ENCODE data around the gene POLD2. TPM values are rescaled to one million over a fixed set of nuclear protein-coding genes. Genes with fewer than 3 reads are reported as not detected.

POLD2 gene
- total RNA-seq, 2 experiments from 2014 or later, result 45.2 to 48.3 TPM

GRCh38 chr7:44141221-44141850 lies 18.0 kb upstream of the POLD2 start, which contains the start of gene MYL7:
MYL7 (minus strand) TSS chr7:44141332; CDS start chr7:44141305, 27 bp downstream.
- DNase-seq (no peak), ATAC-seq (ENCODE audit: poor library complexity) (no peak)
- TF ChIP-seq, protein P1, sequence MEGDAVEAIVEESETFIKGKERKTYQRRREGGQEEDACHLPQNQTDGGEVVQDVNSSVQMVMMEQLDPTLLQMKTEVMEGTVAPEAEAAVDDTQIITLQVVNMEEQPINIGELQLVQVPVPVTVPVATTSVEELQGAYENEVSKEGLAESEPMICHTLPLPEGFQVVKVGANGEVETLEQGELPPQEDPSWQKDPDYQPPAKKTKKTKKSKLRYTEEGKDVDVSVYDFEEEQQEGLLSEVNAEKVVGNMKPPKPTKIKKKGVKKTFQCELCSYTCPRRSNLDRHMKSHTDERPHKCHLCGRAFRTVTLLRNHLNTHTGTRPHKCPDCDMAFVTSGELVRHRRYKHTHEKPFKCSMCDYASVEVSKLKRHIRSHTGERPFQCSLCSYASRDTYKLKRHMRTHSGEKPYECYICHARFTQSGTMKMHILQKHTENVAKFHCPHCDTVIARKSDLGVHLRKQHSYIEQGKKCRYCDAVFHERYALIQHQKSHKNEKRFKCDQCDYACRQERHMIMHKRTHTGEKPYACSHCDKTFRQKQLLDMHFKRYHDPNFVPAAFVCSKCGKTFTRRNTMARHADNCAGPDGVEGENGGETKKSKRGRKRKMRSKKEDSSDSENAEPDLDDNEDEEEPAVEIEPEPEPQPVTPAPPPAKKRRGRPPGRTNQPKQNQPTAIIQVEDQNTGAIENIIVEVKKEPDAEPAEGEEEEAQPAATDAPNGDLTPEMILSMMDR (IDR thresholded peaks at IDR 0.05), result no peak
- POLR2A ChIA-PET, result no interaction called here
- Mint-ChIP-seq H3K4me1 (ENCODE audit: low read depth) (peaks cover 7% of the 10 kb centered on the region), H3K4me3 (no peak within 1 kb of the TSS), H3K9me3 (no peaks in the 10 kb centered on the region), H3K27ac (no peak within 1 kb of the TSS), H3K36me3 (ENCODE audit: low read depth) (no peaks in the 10 kb centered on the region), H3K27me3 (no peaks in the 10 kb centered on the region)
- H3K4me1 ChIP-seq (ENCODE audit: insufficient read depth, low read length), result peaks cover 14% of the 10 kb centered on the region
- H3K9me3 ChIP-seq (ENCODE audit: control insufficient read depth in 1 of 2, insufficient read depth in 1 of 2, low read length in 2 of 2), result peaks cover 0 to 16% of the 10 kb centered on the region in 2 experiments
- no peak within 1 kb of the TSS for H3K27ac ChIP-seq (ENCODE audit: low read depth in 1 of 2, low read length in 2 of 2)
- no peak within 1 kb of the TSS for H3K4me3 ChIP-seq (ENCODE audit: low read length)
- no peaks in the 10 kb centered on the region for H3K36me3 ChIP-seq (ENCODE audit: insufficient read depth, low read length)
- peaks cover 0 to 8% of the 10 kb centered on the region in 2 experiments for H3K27me3 ChIP-seq (ENCODE audit: control insufficient read depth in 1 of 2, insufficient read depth in 2 of 2, low read length in 2 of 2)
- CTCF ChIA-PET, result no interaction called here
- intact Hi-C loops (cut with DNase I, micrococcal nuclease), result no loop called here

DNA sequence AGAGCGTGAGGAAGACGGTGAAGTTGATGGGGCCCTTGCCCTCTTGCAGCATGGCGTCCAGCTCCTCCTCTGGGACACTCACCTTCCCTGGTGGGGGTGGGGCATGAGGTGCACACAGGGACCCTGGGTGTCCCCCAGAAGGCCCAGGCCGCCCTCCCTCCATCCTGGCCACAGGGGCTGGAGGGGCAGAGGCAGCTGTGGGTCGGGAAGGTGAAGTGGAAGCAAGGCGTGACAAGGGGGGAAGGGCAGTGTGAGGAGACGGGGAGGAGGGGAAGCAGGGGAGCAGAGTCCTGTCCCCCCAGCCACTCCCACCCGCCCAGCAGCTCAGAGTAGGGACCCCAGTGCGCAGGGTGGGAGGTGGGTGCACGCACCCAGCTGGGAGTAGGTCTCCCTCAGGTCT lies 17.0 kb upstream of the POLD2 start:
- H3K36me3 ChIP-seq (ENCODE audit: insufficient read depth, low read length), result no peaks in the 10 kb centered on the region
- H3K27ac ChIP-seq (ENCODE audit: low read depth in 1 of 2, low read length in 2 of 2), result no peak overlapping the region
- peaks cover 0 to 10% of the 10 kb centered on the region in 2 experiments for H3K9me3 ChIP-seq (ENCODE audit: control insufficient read depth in 1 of 2, insufficient read depth in 1 of 2, low read length in 2 of 2)
- H3K4me3 Mint-ChIP-seq, result no peak overlapping the region
- no peaks in the 10 kb centered on the region for H3K36me3 Mint-ChIP-seq (ENCODE audit: low read depth)
- H3K4me1 Mint-ChIP-seq (ENCODE audit: low read depth), result peaks cover 5% of the 10 kb centered on the region
- H3K4me1 ChIP-seq (ENCODE audit: insufficient read depth, low read length), result peaks cover 6% of the 10 kb centered on the region
- no peaks in the 10 kb centered on the region for H3K27me3 Mint-ChIP-seq
- H3K27me3 ChIP-seq (ENCODE audit: control insufficient read depth in 1 of 2, insufficient read depth in 2 of 2, low read length in 2 of 2), result peaks cover 0 to 3% of the 10 kb centered on the region in 2 experiments
- ChIA-PET POLR2A (no interaction called here), CTCF (no interaction called here)
- no peak for ATAC-seq (ENCODE audit: poor library complexity)
- DNase-seq, result no peak
- intact Hi-C loops (cut with DNase I, micrococcal nuclease), result no loop called here
- TF ChIP-seq, protein P1 (IDR thresholded peaks at IDR 0.05), result no peak
- H3K9me3 Mint-ChIP-seq, result no peaks in the 10 kb centered on the region
- H3K27ac Mint-ChIP-seq, result no peak overlapping the region
- H3K4me3 ChIP-seq (ENCODE audit: low read length), result no peak overlapping the region

- H3K4me3 ChIP-seq (ENCODE audit: low read length), result no peak overlapping the region
- ChIA-PET POLR2A (no interaction called here), CTCF (no interaction called here)
- H3K27me3 ChIP-seq (ENCODE audit: control insufficient read depth in 1 of 2, insufficient read depth in 2 of 2, low read length in 2 of 2), result no peaks in the 10 kb centered on the region
- H3K4me1 ChIP-seq (ENCODE audit: insufficient read depth, low read length), result no peaks in the 10 kb centered on the region
- no peaks in the 10 kb centered on the region for H3K27me3 Mint-ChIP-seq
- no peak overlapping the region for H3K4me3 Mint-ChIP-seq
- no peaks in the 10 kb centered on the region for H3K4me1 Mint-ChIP-seq (ENCODE audit: low read depth)
- TF ChIP-seq, protein P1 (IDR thresholded peaks at IDR 0.05), result no peak
- intact Hi-C loops (cut with DNase I, micrococcal nuclease), result no loop called here
- no peak overlapping the region for H3K27ac Mint-ChIP-seq
- H3K9me3 Mint-ChIP-seq, result no peaks in the 10 kb centered on the region
- H3K36me3 Mint-ChIP-seq (ENCODE audit: low read depth), result no peaks in the 10 kb centered on the region
- no peak for ATAC-seq (ENCODE audit: poor library complexity)
- no peaks in the 10 kb centered on the region for H3K36me3 ChIP-seq (ENCODE audit: insufficient read depth, low read length)
- DNase-seq, result no peak
- H3K9me3 ChIP-seq (ENCODE audit: control insufficient read depth in 1 of 2, insufficient read depth in 1 of 2, low read length in 2 of 2), result peaks cover 0 to under 1% of the 10 kb centered on the region in 2 experiments
- no peak overlapping the region for H3K27ac ChIP-seq (ENCODE audit: low read depth in 1 of 2, low read length in 2 of 2)
Observed at GRCh38 chr7:44139311-44140010, 16.1 kb upstream of the POLD2 start.

All from CD4-positive, alpha-beta T cell (primary cell).